Upper lobe of left lung (tissue), 6 donors: ENCODE measurements around the gene KRTAP2-2. TPM values are rescaled to one million over a fixed set of nuclear protein-coding genes. Genes with fewer than 3 reads are reported as not detected.
"Not testable (repeated sequence)": the region's sequence is repeated elsewhere in the genome, so short reads cannot be mapped to it uniquely, and the experiment has no call there.

Experiments
- ATAC-seq, 2 donors: fragments of 200-7000 bp; cut with Tn5 transposase; one replicate each; pipeline ENCODE4 v1.9.1; 2022; ENCODE audit warnings: mild to moderate bottlenecking in 2 of 2, moderate library complexity in 2 of 2; ENCODE audit not compliant: low FRiP score in 2 of 2
- DNase-seq, 2 donors: peaks; one replicate each; pipeline ENCODE4 v3.0.0-alpha.2; 2019 to 2020
- H3K27ac ChIP-seq, 4 donors: fragments of 200-600 bp; sonication (generic); one replicate each; pipeline ENCODE4 v1.5.1; 2016 to 2019
- H3K27me3 ChIP-seq, 4 donors: fragments of 200-600 bp; sonication (generic); one replicate each; pipeline ENCODE4 v1.5.1; 2017 to 2019
- H3K36me3 ChIP-seq, 4 donors: fragments of 200-600 bp; sonication (generic); one replicate each; pipeline ENCODE4 v1.5.1; 2016 to 2019
- H3K4me1 ChIP-seq, 4 donors: fragments of 200-600 bp; sonication (generic); one replicate each; pipeline ENCODE4 v1.5.1; 2018 to 2019
- H3K4me3 ChIP-seq, 4 donors: fragments of 200-600 bp; sonication (generic); one replicate each; pipeline ENCODE4 v1.5.1; 2017 to 2019; ENCODE audit warnings: mild to moderate bottlenecking in 2 of 4, moderate library complexity in 1 of 4
- H3K9me3 ChIP-seq, 4 donors: fragments of 200-600 bp; sonication (generic); one replicate each; pipeline ENCODE4 v1.5.1; 2018 to 2019
- CTCF ChIP-seq, 6 experiments: fragments of 450-650 bp in 4 of 6; fragments of 200-600 bp in 2 of 6; sonication (generic) in 2 of 6; IDR thresholded peaks; one replicate each; pipeline ENCODE4 v1.5.1; 2016 to 2019; ENCODE audit warnings: antibody characterized with exemption in 6 of 6
- EP300 ChIP-seq, 4 donors: sonication (generic); formaldehyde crosslinking; IDR thresholded peaks; one replicate each; pipeline ENCODE4 v1.5.1; 2017; ENCODE audit warnings: antibody characterized with exemption in 4 of 4, control low read depth in 2 of 4
- POLR2A ChIP-seq, 4 donors: fragments of 450-650 bp; IDR thresholded peaks; one replicate each; pipeline ENCODE4 v1.5.1; 2016 to 2017; ENCODE audit warnings: antibody characterized with exemption in 4 of 4, mild to moderate bottlenecking in 2 of 4
- POLR2AphosphoS5 ChIP-seq, 2 donors: sonication (generic); formaldehyde crosslinking; IDR thresholded peaks; one replicate each; pipeline ENCODE4 v1.5.1; 2017; ENCODE audit warnings: antibody characterized with exemption in 2 of 2
- WGBS, 2 donors: methylation state at CpG; one replicate each; pipeline ENCODE4 v1.1.5; 2017 to 2018; 5-methylcytosine and 5-hydroxymethylcytosine counted together
- total RNA-seq, 6 donors: library from RNA; depleted of rRNA in 4 of 6; stranded (reverse); fragments of >200 nt in 4 of 6; gene quantifications; one replicate each; pipeline versions ENCODE4 v1.1.0 to v1.2.1, GENCODE V29; 2016 to 2021
- donor health status: DM: no; HTN: no; CAD: no; lungs with moderate emphysema.
- donor health status: DM: no; HTN: yes; CAD: no; lungs with severe emphysema.

The KRTAP2-2 gene
- total RNA-seq, 6 donors from 2014 or later: not detected

- no peak for DNase-seq
- 75 to 82% methylated on average over 2 of the region's 2 CpGs for WGBS, 2 donors
Observed at GRCh38 chr17:41037853-41038350, 17.1 kb downstream of the KRTAP2-2 start.

GRCh38 chr17:41034346-41034935 is 20.6 kb downstream of the KRTAP2-2 start, which contains the start of gene KRTAP1-3:
Gene KRTAP1-3 (minus strand): TSS chr17:41034874. CDS start chr17:41034821, 53 bp downstream.
- not testable (repeated sequence) for H3K9me3 ChIP-seq, H3K36me3 ChIP-seq, H3K4me1 ChIP-seq, H3K27ac ChIP-seq, H3K27me3 ChIP-seq, ATAC-seq, H3K4me3 ChIP-seq
- peak in 1 of 2 donors; percentile 61 for DNase-seq
- WGBS, 2 donors: 88 to 89% methylated on average over 7 to 9 of the region's 10 CpGs

More at GRCh38 chr17:41037853-41038350, 17.1 kb downstream of the KRTAP2-2 start:
- TF ChIP-seq POLR2A (IDR thresholded peaks at IDR 0.05): no peak
- no peak for TF ChIP-seq EP300 (IDR thresholded peaks at IDR 0.05)
- no peak for TF ChIP-seq CTCF (IDR thresholded peaks at IDR 0.05)
- no peak for TF ChIP-seq POLR2AphosphoS5 (IDR thresholded peaks at IDR 0.05)
- Histone ChIP-seq H3K4me3 (no peak overlapping the region), H3K9me3 (no peaks in the 10 kb centered on the region), H3K36me3 (no peaks in the 10 kb centered on the region), H3K27ac (no peak overlapping the region), H3K4me1 (no peaks in the 10 kb centered on the region), H3K27me3 (no peaks in the 10 kb centered on the region)
- ATAC-seq: no peak

GRCh38 chr17:41029633-41030245 is 25.3 kb downstream of the KRTAP2-2 start, which contains the start of gene KRTAP1-4:
Gene KRTAP1-4 (minus strand): TSS chr17:41030195. CDS start chr17:41030078, 117 bp downstream.
- Histone ChIP-seq H3K4me1 (no peaks in the 10 kb centered on the region), H3K36me3 (no peaks in the 10 kb centered on the region), H3K27ac (no peak within 1 kb of the TSS), H3K9me3 (no peaks in the 10 kb centered on the region), H3K4me3 (no peak within 1 kb of the TSS), H3K27me3 (no peaks in the 10 kb centered on the region)
- DNase-seq (peak in 1 of 2 donors; percentile 59), ATAC-seq (no peak)
- TF ChIP-seq POLR2AphosphoS5 (IDR thresholded peaks at IDR 0.05) (no peak), POLR2A (IDR thresholded peaks at IDR 0.05) (no peak), CTCF (IDR thresholded peaks at IDR 0.05) (no peak), EP300 (IDR thresholded peaks at IDR 0.05) (no peak)
- WGBS, 2 donors: 74 to 82% methylated on average over 2 to 12 of the region's 12 CpGs

GRCh38 chr17:41026715-41027471 is 28.1 kb downstream of the KRTAP2-2 start, which contains the start of gene KRTAP1-5:
Gene KRTAP1-5 (minus strand): TSS chr17:41027208. CDS start chr17:41027155, 53 bp downstream.
- Histone ChIP-seq H3K4me1 (no peaks in the 10 kb centered on the region), H3K27me3 (no peaks in the 10 kb centered on the region), H3K9me3 (no peaks in the 10 kb centered on the region), H3K4me3 (no peak within 1 kb of the TSS), H3K36me3 (no peaks in the 10 kb centered on the region), H3K27ac (no peak within 1 kb of the TSS)
- DNase-seq (peak in 1 of 2 donors; percentile 36), ATAC-seq (no peak)
- TF ChIP-seq CTCF (IDR thresholded peaks at IDR 0.05) (no peak), EP300 (IDR thresholded peaks at IDR 0.05) (no peak), POLR2AphosphoS5 (IDR thresholded peaks at IDR 0.05) (no peak), POLR2A (IDR thresholded peaks at IDR 0.05) (no peak)
- 74 to 78% methylated on average over 5 to 8 of the region's 9 CpGs for WGBS, 2 donors

GRCh38 chr17:41024697-41025096 is 30.3 kb downstream of the KRTAP2-2 start:
- Histone ChIP-seq H3K4me3 (no peak overlapping the region), H3K4me1 (no peaks in the 10 kb centered on the region), H3K36me3 (no peaks in the 10 kb centered on the region), H3K27ac (no peak overlapping the region), H3K27me3 (no peaks in the 10 kb centered on the region), H3K9me3 (no peaks in the 10 kb centered on the region)
- TF ChIP-seq CTCF (IDR thresholded peaks at IDR 0.05) (no peak), POLR2A (IDR thresholded peaks at IDR 0.05) (no peak), POLR2AphosphoS5 (IDR thresholded peaks at IDR 0.05) (no peak), EP300 (IDR thresholded peaks at IDR 0.05) (no peak)
- DNase-seq (no peak), ATAC-seq (no peak)
- WGBS, 2 donors: 69 to 81% methylated on average over 3 of the region's 3 CpGs
